H9 (cell line): Measurements from ENCODE around the gene ARMC9. TPM values are rescaled to one million over a fixed set of nuclear protein-coding genes. Genes with fewer than 3 reads are reported as not detected.

Experiments used
- DNase-seq: peaks from one replicate; pipeline ENCODE4 v3.0.0-alpha.2; 2017
- H2AFZ ChIP-seq: one replicate; pipeline ENCODE4 v1.6.1; 2013; ENCODE audit warnings: mild to moderate bottlenecking, low read length, control low read depth, moderate library complexity
- H2AK5ac ChIP-seq: 2 replicates; pipeline ENCODE4 v1.6.1; 2013; ENCODE audit warnings: low read length, control low read depth, mixed read lengths; ENCODE audit not compliant: insufficient read length
- H2BK120ac ChIP-seq: one replicate; pipeline ENCODE4 v1.6.1; 2013; ENCODE audit warnings: low read depth, mild to moderate bottlenecking, low read length, control low read depth, inconsistent platforms; ENCODE audit not compliant: poor library complexity, severe bottlenecking
- H2BK12ac ChIP-seq: 2 replicates; pipeline ENCODE4 v1.6.1; 2013; ENCODE audit warnings: low read length, control low read depth, mixed read lengths, low read depth; ENCODE audit not compliant: insufficient read length
- H2BK15ac ChIP-seq: 2 replicates; pipeline ENCODE4 v1.6.1; 2013; ENCODE audit warnings: low read depth, low read length, control low read depth
- H2BK20ac ChIP-seq: one replicate; pipeline ENCODE4 v1.6.1; 2013; ENCODE audit warnings: low read depth, mild to moderate bottlenecking, low read length, control low read depth, inconsistent platforms; ENCODE audit not compliant: poor library complexity, severe bottlenecking
- H2BK5ac ChIP-seq: 2 replicates; pipeline ENCODE4 v1.6.1; 2013; ENCODE audit warnings: low read length, control low read depth, mixed read lengths; ENCODE audit not compliant: insufficient read length
- H3K14ac ChIP-seq: 2 replicates; pipeline ENCODE4 v1.6.1; 2013; ENCODE audit warnings: low read length, control low read depth; ENCODE audit not compliant: insufficient read depth
- H3K18ac ChIP-seq: 2 replicates; pipeline ENCODE4 v1.6.1; 2013; ENCODE audit warnings: low read depth, mild to moderate bottlenecking, mixed read lengths, low read length, control low read depth; ENCODE audit not compliant: insufficient read length
- H3K23ac ChIP-seq: 2 replicates; pipeline ENCODE4 v1.6.1; 2013; ENCODE audit warnings: low read length, control low read depth, mixed read lengths, low read depth; ENCODE audit not compliant: insufficient read length
- H3K23me2 ChIP-seq: 2 replicates; pipeline ENCODE4 v1.6.1; 2013; ENCODE audit warnings: low read depth, mild to moderate bottlenecking, mixed read lengths, low read length, control low read depth; ENCODE audit not compliant: insufficient read length, poor library complexity, severe bottlenecking
- H3K27ac ChIP-seq: 2 replicates; pipeline ENCODE4 v1.5.1; 2013; ENCODE audit warnings: low read length, control low read depth, mixed read lengths, low read depth; ENCODE audit not compliant: insufficient read length
- H3K27me3 ChIP-seq: 2 replicates; pipeline ENCODE4 v1.6.1; 2013; ENCODE audit warnings: low read length, control low read depth, inconsistent platforms; ENCODE audit not compliant: insufficient read depth
- H3K4ac ChIP-seq: 2 replicates; pipeline ENCODE4 v1.6.1; 2013; ENCODE audit warnings: low read depth, mild to moderate bottlenecking, control low read depth, inconsistent platforms, low read length, moderate library complexity
- H3K4me1 ChIP-seq: 2 replicates; pipeline ENCODE4 v1.6.1; 2013; ENCODE audit warnings: low read length, control low read depth, inconsistent platforms; ENCODE audit not compliant: insufficient read depth
- H3K4me2 ChIP-seq: 2 replicates; pipeline ENCODE4 v1.6.1; 2013; ENCODE audit warnings: low read length, control low read depth, mixed read lengths; ENCODE audit not compliant: insufficient read length, insufficient read depth
- H3K56ac ChIP-seq: 2 replicates; pipeline ENCODE4 v1.6.1; 2013; ENCODE audit warnings: low read depth, mild to moderate bottlenecking, mixed read lengths, low read length, control low read depth; ENCODE audit not compliant: insufficient read length
- H3K79me1 ChIP-seq: 2 replicates; pipeline ENCODE4 v1.6.1; 2013; ENCODE audit warnings: low read depth, mild to moderate bottlenecking, moderate library complexity, low read length, control low read depth, inconsistent platforms; ENCODE audit not compliant: insufficient read depth, poor library complexity, severe bottlenecking
- H3K79me2 ChIP-seq: 2 replicates; pipeline ENCODE4 v1.6.1; 2013; ENCODE audit warnings: low read length, control low read depth, inconsistent platforms; ENCODE audit not compliant: insufficient read depth
- H3K9ac ChIP-seq: 2 replicates; pipeline ENCODE4 v1.6.1; 2013; ENCODE audit warnings: low read length, control low read depth, mixed read lengths; ENCODE audit not compliant: insufficient read length; ENCODE audit errors: extremely low read depth
- H3K9me3 ChIP-seq: one replicate; pipeline ENCODE4 v1.6.1; 2013; ENCODE audit warnings: low read depth, low read length, inconsistent platforms; ENCODE audit not compliant: control insufficient read depth
- H3T11ph ChIP-seq: one replicate; pipeline ENCODE4 v1.6.1; 2013; ENCODE audit warnings: mild to moderate bottlenecking, low read length, control low read depth, inconsistent platforms
- H4K20me1 ChIP-seq: one replicate; pipeline ENCODE4 v1.6.1; 2013; ENCODE audit not compliant: control insufficient read depth, insufficient read length, insufficient read depth
- H4K5ac ChIP-seq: 2 replicates; pipeline ENCODE4 v1.6.1; 2013; ENCODE audit warnings: low read depth, mild to moderate bottlenecking, mixed read lengths, low read length, control low read depth; ENCODE audit not compliant: insufficient read length
- H4K8ac ChIP-seq: replicated peaks from 2 replicates; pipeline ENCODE4 v1.6.1; 2013; ENCODE audit warnings: low read length, control low read depth, mixed read lengths, low read depth; ENCODE audit not compliant: insufficient read length
- H4K91ac ChIP-seq: 2 replicates; pipeline ENCODE4 v1.6.1; 2013; ENCODE audit warnings: low read depth, mild to moderate bottlenecking, moderate library complexity, mixed read lengths, low read length, control low read depth; ENCODE audit not compliant: insufficient read length
- H3K27ac Mint-ChIP-seq, 3 experiments: 2 replicates in 2 of 3; 3 replicates in 1 of 3; pipeline ENCODE4 v1.8.0; 2020 to 2021; ENCODE audit warnings: mixed read lengths in 3 of 3, mild to moderate bottlenecking in 1 of 3, moderate library complexity in 1 of 3
- H3K27me3 Mint-ChIP-seq: 2 replicates; pipeline ENCODE4 v1.8.0; 2021; ENCODE audit warnings: low read depth, mild to moderate bottlenecking, moderate library complexity, mixed read lengths
- H3K36me3 Mint-ChIP-seq, 3 experiments: 2 replicates in 2 of 3; 3 replicates in 1 of 3; pipeline ENCODE4 v1.8.0; 2020 to 2021; ENCODE audit warnings: low read depth in 3 of 3, mixed read lengths in 3 of 3; ENCODE audit not compliant: insufficient read depth in 1 of 3
- H3K4me1 Mint-ChIP-seq, 2 experiments: 2 replicates each; pipeline ENCODE4 v1.8.0; 2020; ENCODE audit warnings: mixed read lengths in 2 of 2
- H3K4me3 Mint-ChIP-seq, 2 experiments: 2 replicates in 1 of 2; 3 replicates in 1 of 2; pipeline ENCODE4 v1.8.0; 2020 to 2021; ENCODE audit warnings: mild to moderate bottlenecking in 2 of 2, mixed read lengths in 2 of 2, moderate library complexity in 1 of 2
- H3K9me3 Mint-ChIP-seq, 2 experiments: 2 replicates in 1 of 2; 3 replicates in 1 of 2; pipeline ENCODE4 v1.8.0; 2020; ENCODE audit warnings: mild to moderate bottlenecking in 2 of 2, mixed read lengths in 2 of 2, moderate library complexity in 1 of 2
- WGBS: extraction: QIAGEN DNeasy Blood & Tissue Kit; methylation state at CpG from one replicate; pipeline ENCODE4 v1.1.7; 2013; ENCODE audit warnings: missing lambda C conversion rate, low lambda C conversion rate, mixed read lengths; ENCODE audit not compliant: insufficient read length; ENCODE audit errors: extremely low coverage; 5-methylcytosine and 5-hydroxymethylcytosine counted together
- total RNA-seq: library from RNA; stranded (reverse); gene quantifications from 2 replicates; pipeline ENCODE4 v1.2.1, GENCODE V29; 2021
- TF ChIP-seq, protein P1 (sequence below): fragments of 200-600 bp; sonication (generic); conservative IDR thresholded peaks from 3 replicates; pipeline ENCODE4 v1.8.0; 2021; ENCODE audit warnings: antibody characterized with exemption, mild to moderate bottlenecking

The ARMC9 gene
- total RNA-seq, 1 experiment from 2014 or later = 37.6 TPM

DNA sequence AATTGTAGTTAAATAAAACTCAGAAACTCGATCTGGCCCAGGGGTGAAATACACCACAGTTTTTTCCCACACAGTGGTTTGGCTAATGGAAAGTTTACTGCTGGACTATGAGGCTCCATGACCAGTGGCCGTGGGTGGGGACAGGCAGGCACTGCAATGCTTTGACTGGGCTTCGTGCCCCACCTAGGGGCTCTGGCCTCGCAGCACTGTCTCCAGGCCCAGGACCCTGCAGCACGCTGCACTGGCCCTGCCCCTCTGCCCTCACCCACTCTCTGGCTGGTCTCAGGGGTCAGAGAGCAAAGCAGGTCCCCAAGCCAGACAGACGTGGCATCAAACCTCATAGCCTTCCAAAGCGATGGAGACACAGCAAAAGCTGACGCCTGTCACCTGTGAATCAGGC, 183.7 kb downstream of the ARMC9 start:
- WGBS = no CpG with 5 or more reads among the region's 8 CpGs
- no peak overlapping the region for H3T11ph ChIP-seq

More for the DNA sequence above, 183.7 kb downstream of the ARMC9 start:
- no peak overlapping the region for H4K8ac ChIP-seq
- H2AFZ ChIP-seq = no peak overlapping the region
- H3K27ac ChIP-seq = no peak overlapping the region
- no peak overlapping the region for H3K23ac ChIP-seq
- Mint-ChIP-seq H3K4me3 (no peak overlapping the region), H3K9me3 (peaks cover 10 to 15% of the 10 kb centered on the region in 2 experiments), H3K36me3 (peaks cover 7 to 10% (median 8%) of the 10 kb centered on the region in 3 experiments), H3K27ac (no peak overlapping the region), H3K27me3 (peaks cover 5% of the 10 kb centered on the region; the same call in 1 of the 2 replicates), H3K4me1 (peaks cover 14 to 17% of the 10 kb centered on the region in 2 experiments)
- TF ChIP-seq, protein P1, sequence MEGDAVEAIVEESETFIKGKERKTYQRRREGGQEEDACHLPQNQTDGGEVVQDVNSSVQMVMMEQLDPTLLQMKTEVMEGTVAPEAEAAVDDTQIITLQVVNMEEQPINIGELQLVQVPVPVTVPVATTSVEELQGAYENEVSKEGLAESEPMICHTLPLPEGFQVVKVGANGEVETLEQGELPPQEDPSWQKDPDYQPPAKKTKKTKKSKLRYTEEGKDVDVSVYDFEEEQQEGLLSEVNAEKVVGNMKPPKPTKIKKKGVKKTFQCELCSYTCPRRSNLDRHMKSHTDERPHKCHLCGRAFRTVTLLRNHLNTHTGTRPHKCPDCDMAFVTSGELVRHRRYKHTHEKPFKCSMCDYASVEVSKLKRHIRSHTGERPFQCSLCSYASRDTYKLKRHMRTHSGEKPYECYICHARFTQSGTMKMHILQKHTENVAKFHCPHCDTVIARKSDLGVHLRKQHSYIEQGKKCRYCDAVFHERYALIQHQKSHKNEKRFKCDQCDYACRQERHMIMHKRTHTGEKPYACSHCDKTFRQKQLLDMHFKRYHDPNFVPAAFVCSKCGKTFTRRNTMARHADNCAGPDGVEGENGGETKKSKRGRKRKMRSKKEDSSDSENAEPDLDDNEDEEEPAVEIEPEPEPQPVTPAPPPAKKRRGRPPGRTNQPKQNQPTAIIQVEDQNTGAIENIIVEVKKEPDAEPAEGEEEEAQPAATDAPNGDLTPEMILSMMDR = no peak
- no peak overlapping the region for H3K4ac ChIP-seq
- H2BK120ac ChIP-seq = no peak overlapping the region
- no peak overlapping the region for H3K4me2 ChIP-seq
- H2BK12ac ChIP-seq = no peak overlapping the region
- H4K20me1 ChIP-seq = no peaks in the 10 kb centered on the region
- no peak overlapping the region for H2BK5ac ChIP-seq
- no peaks in the 10 kb centered on the region for H3K9me3 ChIP-seq
- no peak overlapping the region for H3K18ac ChIP-seq
- no peak overlapping the region for H2BK20ac ChIP-seq
- H3K79me1 ChIP-seq = no peaks in the 10 kb centered on the region
- no peak overlapping the region for H2BK15ac ChIP-seq
- H3K4me1 ChIP-seq = peaks cover 3% of the 10 kb centered on the region; the same call in 1 of the 2 replicates
- H4K5ac ChIP-seq = no peak overlapping the region
- H2AK5ac ChIP-seq = no peak overlapping the region
- H3K79me2 ChIP-seq = no peaks in the 10 kb centered on the region
- H3K27me3 ChIP-seq = no peaks in the 10 kb centered on the region
- DNase-seq = no peak
- no peak overlapping the region for H4K91ac ChIP-seq
- no peak overlapping the region for H3K14ac ChIP-seq
- H3K56ac ChIP-seq = no peak overlapping the region
- H3K23me2 ChIP-seq = peaks cover under 1% of the 10 kb centered on the region
- no peak overlapping the region for H3K9ac ChIP-seq
